B cell (primary cell): ENCODE data around the gene MAGI2. TPM values are rescaled to one million over a fixed set of nuclear protein-coding genes. Genes with fewer than 3 reads are reported as not detected.

ENCODE experiments used
- ATAC-seq: fragments of 200-7000 bp; cut with Tn5 transposase; one replicate; pipeline ENCODE4 v1.10.0; 2021; ENCODE audit warnings: low read depth, mild to moderate bottlenecking, moderate number of reproducible peaks, moderate library complexity
- CTCF ChIA-PET: fragments of 350-600 bp; sonication (Branson Sonifier 250); formaldehyde crosslinking; loops from one replicate; lab custom pipeline; 2021; ENCODE audit warnings: antibody characterized with exemption, inconsistent platforms; lab: Charles Lee
- POLR2A ChIA-PET: fragments of 350-600 bp; sonication (Branson Sonifier 250); formaldehyde crosslinking; loops from one replicate; lab custom pipeline; 2021; ENCODE audit warnings: antibody characterized with exemption; lab: Charles Lee
- DNase-seq: peaks from one replicate; pipeline ENCODE4 v3.0.0; 2013
- H2AFZ ChIP-seq: 2 replicates; pipeline ENCODE4 v1.6.1; 2012; ENCODE audit warnings: mild to moderate bottlenecking, low read depth, low read length; ENCODE audit not compliant: insufficient read depth, poor library complexity, severe bottlenecking
- H3K27ac ChIP-seq, 2 donors: 1 replicate in 1 of 2; 2 replicates in 1 of 2; pipeline ENCODE4 v1.5.1; 2012 to 2013; ENCODE audit warnings: low read length in 2 of 2, mild to moderate bottlenecking in 2 of 2, moderate library complexity in 1 of 2
- H3K27me3 ChIP-seq, 4 experiments: fragments of 200-600 bp in 1 of 4; sonication (generic) in 1 of 4; replicated peaks in 1 of 4; 1 replicate in 2 of 4; 2 replicates in 2 of 4; pipeline versions ENCODE4 v1.6.1 to v1.7.0; 2013 to 2016; ENCODE audit warnings: low read length in 3 of 4, mild to moderate bottlenecking in 2 of 4, mixed read lengths in 1 of 4, moderate library complexity in 1 of 4; ENCODE audit not compliant: insufficient read depth in 4 of 4, control insufficient read depth in 3 of 4; ENCODE audit errors: control extremely low read depth in 1 of 4
- H3K36me3 ChIP-seq, 2 experiments: replicated peaks in 1 of 2; 1 replicate in 1 of 2; 2 replicates in 1 of 2; pipeline versions ENCODE4 v1.6.1 to v1.7.1; 2013; ENCODE audit warnings: low read length in 1 of 2; ENCODE audit not compliant: insufficient read depth in 2 of 2, control insufficient read depth in 1 of 2; ENCODE audit errors: control extremely low read depth in 1 of 2, extremely low read depth in 1 of 2
- H3K4me1 ChIP-seq, 2 donors: fragments of 200-600 bp in 1 of 2; sonication (generic) in 1 of 2; 1 replicate in 1 of 2; 2 replicates in 1 of 2; pipeline versions ENCODE4 v1.5.1 to v1.6.1; 2013 to 2017; ENCODE audit warnings: low read length in 2 of 2; ENCODE audit not compliant: control insufficient read depth in 2 of 2, insufficient read depth in 2 of 2
- H3K4me2 ChIP-seq: replicated peaks from 2 replicates; pipeline ENCODE3; 2012; ENCODE audit warnings: mild to moderate bottlenecking, low read depth, low read length; ENCODE audit not compliant: poor library complexity, severe bottlenecking
- H3K4me3 ChIP-seq, 5 experiments: fragments of 200-600 bp in 1 of 5; sonication (generic) in 1 of 5; 1 replicate in 3 of 5; 2 replicates in 2 of 5; pipeline versions ENCODE4 v1.5.1 to v1.7.0; 2011 to 2016; ENCODE audit warnings: low read length in 4 of 5, mild to moderate bottlenecking in 4 of 5, low read depth in 2 of 5, control low read depth in 1 of 5, moderate library complexity in 1 of 5; ENCODE audit not compliant: insufficient read depth in 1 of 5; ENCODE audit errors: control extremely low read depth in 1 of 5, extremely low read depth in 1 of 5
- H3K79me2 ChIP-seq: fragments of 200-600 bp; sonication (generic); one replicate; pipeline ENCODE4 v1.6.0; 2016; ENCODE audit warnings: low read length; ENCODE audit not compliant: control insufficient read depth, insufficient read depth
- H3K9ac ChIP-seq: fragments of 200-600 bp; sonication (generic); 2 replicates; pipeline ENCODE4 v1.6.1; 2017; ENCODE audit warnings: mild to moderate bottlenecking, low read length, moderate library complexity
- H3K9me3 ChIP-seq, 3 donors: one replicate each; pipeline versions ENCODE4 v1.6.1 to v1.7.1; 2013; ENCODE audit warnings: low read length in 2 of 3; ENCODE audit not compliant: control insufficient read depth in 2 of 3, insufficient read depth in 1 of 3; ENCODE audit errors: control extremely low read depth in 1 of 3
- H4K20me1 ChIP-seq: 2 replicates; pipeline ENCODE4 v1.6.0; 2012; ENCODE audit warnings: mild to moderate bottlenecking, low read length; ENCODE audit not compliant: insufficient read depth, control insufficient read depth, poor library complexity, severe bottlenecking
- H3K27ac Mint-ChIP-seq: one replicate; pipeline ENCODE4 v1.8.0; 2021; ENCODE audit warnings: mixed read lengths
- H3K27me3 Mint-ChIP-seq: one replicate; pipeline ENCODE4 v1.8.0; 2021; ENCODE audit warnings: mixed read lengths
- H3K4me1 Mint-ChIP-seq: one replicate; pipeline ENCODE4 v1.8.0; 2021; ENCODE audit warnings: mixed read lengths
- H3K4me3 Mint-ChIP-seq: one replicate; pipeline ENCODE4 v1.8.0; 2021; ENCODE audit warnings: mixed read lengths
- H3K9me3 Mint-ChIP-seq: one replicate; pipeline ENCODE4 v1.8.0; 2022; ENCODE audit warnings: mixed read lengths; ENCODE audit not compliant: insufficient read depth
- CTCF ChIP-seq: fragments of 200-600 bp; IDR thresholded peaks from one replicate; pipeline ENCODE4 v1.8.0; 2022; ENCODE audit warnings: antibody characterized with exemption, mild to moderate bottlenecking
- EZH2 ChIP-seq: IDR thresholded peaks from 2 replicates; pipeline ENCODE4 v1.6.1; 2012; ENCODE audit warnings: borderline replicate concordance, low read depth, mild to moderate bottlenecking, moderate library complexity, low read length; ENCODE audit not compliant: insufficient read depth, poor library complexity, severe bottlenecking
- WGBS: methylation state at CpG from one replicate; pipeline ENCODE4 v1.1.5; 2013; ENCODE audit warnings: missing lambda C conversion rate; ENCODE audit not compliant: insufficient coverage; 5-methylcytosine and 5-hydroxymethylcytosine counted together
- intact Hi-C: fragments of 100-400 bp; cut with micrococcal nuclease; formaldehyde crosslinking; loops from one replicate; pipeline ENCODE4 v1.10.0; 2022
- polyA plus RNA-seq: library from polyadenylated mRNA; depleted of rRNA; stranded (reverse); fragments of >200 nt; gene quantifications from 2 replicates; pipeline ENCODE4 v1.2.3, GENCODE V29; 2012
- total RNA-seq, 2 donors: library from RNA; stranded (reverse); fragments of 120-200 nt in 1 of 2; gene quantifications; 1 replicate in 1 of 2; 2 replicates in 1 of 2; pipeline versions ENCODE4 v1.2.3 to v1.2.4, GENCODE V29; 2013 to 2022

Gene MAGI2
- total and polyA plus RNA-seq, 2 donors (not counting 1 experiment from before 2014, with no cell fraction given) = 0.16 to 0.64 TPM

- Histone ChIP-seq H3K4me3 (no peak overlapping the region), H3K27ac (no peak overlapping the region), H3K36me3 (no peaks in the 10 kb centered on the region), H3K9ac (no peak overlapping the region), H4K20me1 (no peaks in the 10 kb centered on the region), H3K27me3 (no peaks in the 10 kb centered on the region), H3K4me1 (no peaks in the 10 kb centered on the region), H3K79me2 (no peaks in the 10 kb centered on the region), H3K9me3 (no peaks in the 10 kb centered on the region), H3K4me2 (no peak overlapping the region), H2AFZ (no peak overlapping the region)
- TF ChIP-seq EZH2 (no peak), CTCF (no peak)
- intact Hi-C loops = no loop called here
- no peak overlapping the region for H3K4me3 Mint-ChIP-seq
- H3K27ac Mint-ChIP-seq = no peak overlapping the region
- peaks cover 2% of the 10 kb centered on the region for H3K9me3 Mint-ChIP-seq
- DNase-seq = no peak
- CTCF ChIA-PET = no interaction called here
- no peaks in the 10 kb centered on the region for H3K4me1 Mint-ChIP-seq
- POLR2A ChIA-PET = no interaction called here
- H3K27me3 Mint-ChIP-seq = no peaks in the 10 kb centered on the region
- no peak for ATAC-seq
- WGBS = no CpG with 5 or more reads among the region's 1 CpG
Measured at GRCh38 chr7:78828317-78828716, 625.1 kb downstream of the MAGI2 start.

GRCh38 chr7:78803501-78804127 is 649.9 kb downstream of the MAGI2 start:
- no peak for ATAC-seq
- Histone ChIP-seq H3K4me2 (no peak overlapping the region), H3K79me2 (no peaks in the 10 kb centered on the region), H3K9me3 (peaks cover 0 to 1% (median 0%) of the 10 kb centered on the region in 3 donors), H3K27ac (no peak overlapping the region), H3K36me3 (no peaks in the 10 kb centered on the region), H3K4me1 (no peaks in the 10 kb centered on the region), H3K4me3 (no peak overlapping the region), H3K27me3 (no peaks in the 10 kb centered on the region), H2AFZ (no peak overlapping the region), H3K9ac (no peak overlapping the region), H4K20me1 (no peaks in the 10 kb centered on the region)
- POLR2A ChIA-PET = no interaction called here
- CTCF ChIA-PET = interaction anchor here (0.5 kb wide), 1 partner anchor 15 kb away, joined by 3 read pairs; no protein-coding TSS in a partner anchor
- Mint-ChIP-seq H3K27me3 (no peaks in the 10 kb centered on the region), H3K4me3 (no peak overlapping the region), H3K9me3 (no peaks in the 10 kb centered on the region), H3K27ac (no peak overlapping the region), H3K4me1 (no peaks in the 10 kb centered on the region)
- TF ChIP-seq EZH2 (no peak), CTCF (no peak)
- intact Hi-C loops = no loop called here
- no CpG with 5 or more reads among the region's 4 CpGs for WGBS
- no peak for DNase-seq
